GM18517 (cell line): ENCODE results near the gene DRC3.
"Not testable (repeated sequence)": the region's sequence is repeated elsewhere in the genome, so short reads cannot be mapped to it uniquely, and the experiment has no call there.

Experiments used
- ATAC-seq: cut with Tn5 transposase; IDR thresholded peaks from one replicate; pipeline ENCODE4 v1.9.1; 2021; ENCODE audit warnings: mild to moderate bottlenecking, moderate library complexity; ENCODE audit not compliant: unreplicated experiment

DRC3 gene

DNA sequence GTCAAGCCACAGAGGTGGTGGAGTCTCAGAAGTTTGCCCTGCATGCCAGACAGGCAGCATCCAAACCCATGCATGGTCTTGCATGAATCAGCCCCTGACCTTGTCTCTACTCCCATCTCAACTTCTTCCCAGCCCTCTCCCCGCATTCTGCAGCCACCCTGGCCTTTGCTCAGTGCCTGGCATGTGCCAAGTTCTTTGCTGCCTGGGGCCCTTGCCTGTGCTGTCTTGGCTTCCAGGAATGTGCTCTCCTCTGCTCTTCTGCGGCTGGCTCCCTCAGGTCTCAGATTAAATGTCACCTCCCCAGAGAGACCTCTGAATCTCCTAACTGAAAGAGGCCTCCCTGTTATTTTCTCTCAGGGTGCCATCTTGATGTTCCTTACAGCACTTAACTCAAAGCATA is 17.6 kb downstream of the DRC3 start:
- ATAC-seq = no peak

DNA sequence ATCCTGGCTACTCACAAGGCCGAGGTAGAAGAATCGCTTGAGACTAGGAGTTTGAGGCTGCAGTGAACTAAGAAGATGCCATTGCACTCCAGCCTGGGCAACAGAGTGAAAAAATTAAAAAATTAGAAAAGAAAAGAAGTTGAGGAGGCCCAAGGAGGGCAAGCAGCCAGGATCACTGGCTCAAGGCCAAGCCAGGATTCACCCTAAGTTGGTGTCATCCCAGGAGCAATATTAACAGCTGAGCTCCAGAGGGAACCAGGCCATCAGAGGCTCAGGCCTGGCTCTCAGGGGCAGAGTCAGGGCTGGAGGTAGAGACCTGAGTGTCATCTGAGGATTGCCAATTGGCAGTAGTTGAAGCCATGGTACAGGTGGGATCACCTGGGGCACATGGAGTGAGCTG is 20.7 kb downstream of the DRC3 start:
- no peak for ATAC-seq

DNA sequence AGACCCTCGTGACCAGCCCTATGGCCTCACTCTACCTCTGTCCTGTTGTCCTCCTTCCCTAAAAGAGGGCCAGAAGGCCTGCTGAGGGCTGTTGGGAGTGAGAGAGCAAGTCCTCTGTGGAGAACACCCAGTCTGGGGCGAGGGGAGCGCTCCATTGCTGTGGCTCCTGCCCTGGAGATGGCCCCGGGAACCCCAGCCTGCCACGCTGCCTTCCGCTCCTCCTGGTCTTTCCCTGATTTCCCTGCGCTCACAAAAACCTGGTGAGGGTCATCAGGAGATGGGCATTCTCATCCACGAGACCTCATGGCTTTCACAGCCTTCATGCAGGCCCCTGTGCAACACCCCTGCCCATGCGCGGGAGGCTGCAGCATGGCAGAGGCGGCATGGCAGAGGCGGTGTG is 21.2 kb downstream of the DRC3 start:
- no peak for ATAC-seq

DNA sequence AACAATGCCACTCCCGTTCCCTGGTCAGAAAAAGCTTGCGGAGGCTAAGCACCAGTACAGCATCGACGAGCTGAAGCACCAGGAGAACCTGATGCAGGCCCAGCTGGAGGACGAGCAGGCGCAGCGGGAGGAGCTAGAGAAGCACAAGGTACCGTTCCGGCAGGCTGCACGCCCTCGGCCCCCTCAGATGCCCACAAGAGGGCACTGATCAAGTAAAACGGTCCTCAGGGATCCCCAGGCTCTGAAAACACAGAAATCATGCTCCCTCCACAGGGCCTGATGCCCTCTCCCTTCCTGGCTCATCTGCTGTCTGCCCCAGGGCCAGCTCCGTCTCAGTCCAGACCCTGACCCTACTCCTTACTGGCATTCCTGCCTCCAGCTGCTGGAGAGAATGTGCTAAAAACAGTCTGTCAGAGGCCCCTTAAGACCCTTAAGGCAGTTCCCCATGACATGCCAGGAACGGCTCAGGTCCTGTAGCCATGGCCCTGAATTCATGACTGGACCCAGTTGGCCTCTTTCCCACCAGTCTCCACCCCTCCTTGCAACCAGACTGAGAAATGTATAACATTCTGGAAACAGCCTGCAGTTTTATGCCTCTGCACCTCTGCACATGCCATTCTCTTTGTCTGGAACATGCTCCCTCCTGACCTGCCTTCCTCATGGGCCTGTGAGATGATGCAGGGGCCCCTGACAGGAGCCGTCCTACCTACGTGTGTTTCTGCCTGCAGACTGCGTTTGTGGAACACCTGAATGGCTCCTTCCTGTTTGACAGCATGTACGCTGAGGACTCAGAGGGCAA is 21.8 kb downstream of the DRC3 start:
- ATAC-seq = no peak

DNA sequence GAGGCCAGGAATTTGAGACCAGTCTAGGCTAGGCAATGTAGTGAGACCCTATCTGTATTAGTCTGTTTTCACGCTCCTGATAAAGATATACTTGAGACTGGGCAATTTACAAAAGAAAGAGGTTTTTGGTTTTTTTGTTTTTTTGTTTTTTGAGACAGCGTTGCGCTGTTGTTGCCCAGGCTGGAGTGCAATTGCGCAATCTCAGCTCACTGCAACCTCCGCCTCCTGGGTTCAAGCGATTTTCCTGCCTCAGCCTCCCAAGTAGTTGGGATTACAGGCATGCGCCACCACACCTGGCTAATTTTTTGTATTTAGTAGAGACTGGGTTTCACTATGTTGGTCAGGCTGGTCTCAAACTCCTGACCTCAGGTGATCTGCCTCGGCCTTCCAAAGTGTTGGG is 23.2 kb downstream of the DRC3 start:
- ATAC-seq = not testable (repeated sequence)

DNA sequence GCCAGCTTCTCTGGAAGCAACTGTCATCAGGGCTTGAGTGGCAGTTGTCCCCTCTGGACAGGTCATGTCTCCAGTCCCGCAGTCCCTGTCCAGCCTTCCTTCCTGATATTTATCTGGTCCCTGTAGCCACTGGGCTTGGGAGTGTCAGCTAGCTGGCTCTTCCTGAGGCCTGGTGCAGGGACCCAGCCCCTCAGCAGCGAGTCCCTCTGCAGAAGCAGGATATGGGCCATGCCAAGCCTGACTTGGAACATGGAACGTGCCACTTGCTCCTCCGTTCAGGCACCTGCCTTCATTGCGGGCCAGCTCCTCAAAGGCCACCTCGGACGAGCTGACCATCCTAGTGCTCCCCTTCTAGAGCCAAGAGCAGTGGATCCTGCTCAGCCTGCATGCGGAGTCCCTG is 26.3 kb downstream of the DRC3 start:
- ATAC-seq = no peak

DNA sequence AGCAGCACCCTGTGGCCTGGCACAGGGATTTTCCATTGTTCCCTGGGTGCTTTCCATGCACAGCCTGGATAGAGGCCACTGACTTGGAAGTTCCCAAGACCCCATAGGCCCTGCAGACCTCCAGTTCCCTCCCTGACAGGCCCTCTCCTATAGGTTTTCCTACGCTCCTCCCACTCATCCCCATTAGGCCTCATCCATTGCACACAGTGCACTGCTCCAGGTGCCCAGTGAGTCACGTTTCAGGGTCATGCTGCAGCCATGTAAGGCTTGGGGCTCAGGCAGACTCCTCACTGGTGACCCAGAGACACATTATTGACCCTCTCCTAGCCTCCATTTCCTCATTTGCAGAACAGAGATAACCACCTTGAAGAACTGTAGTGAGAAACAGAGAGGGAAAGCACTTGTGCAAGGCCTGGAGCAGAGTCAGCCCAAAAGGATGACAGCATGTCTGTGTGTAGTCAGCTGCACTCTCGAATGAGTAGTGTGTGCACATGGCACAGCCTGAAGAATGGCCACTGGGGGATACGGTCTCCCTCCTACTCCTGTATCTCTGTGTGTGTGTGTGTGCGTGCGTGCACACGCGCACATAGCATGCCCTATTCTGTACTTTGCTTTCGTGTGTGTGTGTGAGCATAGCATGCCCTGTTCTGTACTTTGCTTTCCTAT is 26.8 kb downstream of the DRC3 start:
- no peak for ATAC-seq

DNA sequence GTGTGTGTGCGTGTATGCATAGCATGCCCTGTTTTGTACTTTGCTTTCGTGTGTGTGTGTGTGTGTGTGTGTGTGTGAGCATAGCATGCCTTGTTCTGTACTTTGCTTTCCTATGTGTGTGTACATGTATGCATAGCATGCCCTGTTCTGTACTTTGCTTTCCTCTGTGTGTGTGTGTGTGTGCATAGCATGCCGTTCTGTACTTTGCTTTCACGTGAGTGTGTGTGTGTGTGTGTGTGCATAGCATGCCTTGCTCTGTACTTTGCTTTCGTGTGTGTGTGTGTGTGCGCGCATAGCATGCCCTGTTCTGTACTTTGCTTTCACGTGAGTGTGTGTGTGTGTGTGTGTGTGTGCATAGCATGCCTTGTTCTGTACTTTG is 27.4 kb downstream of the DRC3 start:
- ATAC-seq = no peak

DNA sequence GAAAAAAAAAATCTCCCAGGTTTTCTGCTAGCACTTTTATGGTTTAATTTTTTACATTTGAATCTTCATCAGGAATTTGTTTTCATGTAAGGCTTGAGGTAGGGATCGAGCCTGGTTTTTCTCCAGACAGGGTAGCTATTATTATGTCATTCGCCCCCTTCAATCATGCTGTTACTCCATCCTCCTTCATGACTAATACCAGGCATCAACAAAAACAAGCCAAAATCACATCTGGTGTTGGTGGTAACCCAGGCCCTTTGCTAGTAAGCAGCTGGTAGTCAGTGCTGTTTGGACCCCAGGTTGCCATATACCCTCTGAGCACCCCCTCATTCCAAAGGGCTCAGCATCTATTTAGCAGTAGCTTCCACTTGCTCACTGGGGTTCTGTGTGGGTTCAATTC is 29.5 kb downstream of the DRC3 start:
- ATAC-seq = no peak

DNA sequence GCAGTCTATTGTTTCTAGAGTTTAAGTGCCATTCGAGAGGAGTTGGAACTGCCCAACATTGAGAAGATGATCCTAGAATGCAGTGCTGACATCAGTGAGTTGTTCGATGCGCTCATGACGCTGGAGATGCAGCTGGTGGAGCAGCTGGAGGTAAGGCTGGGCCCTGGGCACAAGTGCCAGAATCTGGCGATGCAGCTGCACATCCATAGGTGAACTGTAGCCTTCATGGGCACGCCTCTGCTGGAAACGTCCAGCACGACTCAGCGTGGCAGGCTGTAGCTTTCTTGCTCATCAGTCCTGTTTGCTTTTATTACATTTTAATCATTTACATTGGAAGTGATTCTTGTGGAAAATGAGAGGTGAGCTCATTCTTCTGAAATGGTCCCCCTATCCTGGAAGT is 31.7 kb downstream of the DRC3 start:
- no peak for ATAC-seq

DNA sequence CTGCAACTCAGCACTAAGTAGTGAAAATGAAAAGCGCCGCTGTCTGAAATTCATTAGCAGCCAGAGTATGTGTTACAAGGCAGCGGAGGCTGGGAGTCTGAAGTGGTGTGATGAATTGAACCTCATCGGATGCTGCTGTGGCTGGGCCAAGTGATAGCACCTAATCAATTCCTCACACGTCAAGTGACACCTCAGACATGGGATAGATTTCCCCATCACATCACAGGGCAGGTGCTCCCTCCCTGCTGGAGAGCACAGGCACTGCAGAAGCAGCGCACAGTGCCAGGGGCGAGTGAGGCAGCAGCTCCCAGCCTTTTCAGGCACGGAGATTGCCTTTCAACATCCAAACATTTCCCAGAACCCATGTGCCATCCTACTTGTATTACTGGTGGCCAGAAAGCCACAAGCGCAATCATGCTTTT is 32.2 kb downstream of the DRC3 start:
- ATAC-seq = no peak

DNA sequence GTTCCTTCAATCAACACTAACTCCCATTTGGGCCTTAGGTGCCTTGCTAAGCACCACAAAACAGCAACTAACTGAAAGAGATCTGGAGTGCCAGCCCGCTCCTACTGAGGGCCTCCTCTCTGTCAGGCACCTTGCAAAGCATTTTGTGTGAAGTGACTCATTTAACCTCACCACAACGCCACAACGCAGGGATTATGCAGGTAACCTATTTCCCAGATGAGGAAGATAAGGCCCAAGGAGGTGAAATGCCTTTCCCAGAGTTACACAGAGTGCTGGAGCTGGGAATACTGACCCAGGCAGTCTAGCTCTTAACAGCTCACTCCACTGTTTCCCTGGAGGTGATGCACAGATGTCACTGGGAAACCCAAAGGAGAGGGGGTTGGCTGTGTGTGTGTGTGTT is 32.8 kb downstream of the DRC3 start:
- ATAC-seq = no peak

DNA sequence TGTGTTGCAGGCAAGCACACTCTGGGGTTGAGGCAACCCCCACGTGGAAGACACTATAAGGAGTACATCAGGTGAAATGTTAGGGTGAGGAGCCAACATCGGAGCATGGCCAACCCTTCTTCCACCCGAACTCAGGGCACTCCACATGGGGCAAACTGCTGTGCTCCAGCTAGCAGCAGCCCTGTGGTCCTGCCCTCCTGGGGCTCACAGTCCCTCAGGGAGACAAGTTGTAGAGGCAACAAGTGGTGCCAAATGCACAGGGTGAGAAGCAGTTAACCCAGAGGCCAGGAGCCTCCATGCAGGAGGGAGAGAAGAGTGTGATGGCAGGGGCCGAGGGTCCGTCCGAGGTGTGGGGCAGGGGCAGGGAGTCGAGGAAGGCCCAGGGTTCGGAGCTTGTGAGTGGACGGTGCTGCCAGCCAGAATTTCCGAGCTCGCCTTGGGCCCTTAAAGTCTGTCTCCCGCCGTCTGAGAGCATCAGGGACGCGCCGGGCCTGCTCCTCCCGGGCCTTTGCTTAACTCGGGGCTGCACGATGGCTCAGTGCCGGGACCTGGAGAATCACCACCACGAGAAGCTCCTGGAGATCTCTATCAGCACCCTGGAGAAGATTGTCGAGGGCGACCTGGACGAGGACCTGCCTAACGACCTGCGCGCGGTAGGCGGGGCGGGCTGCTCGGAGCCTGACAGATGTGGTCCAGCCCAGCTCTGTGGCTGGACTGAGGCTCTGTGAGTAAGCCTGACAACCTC is 34.0 kb downstream of the DRC3 start:
- ATAC-seq = no peak

DNA sequence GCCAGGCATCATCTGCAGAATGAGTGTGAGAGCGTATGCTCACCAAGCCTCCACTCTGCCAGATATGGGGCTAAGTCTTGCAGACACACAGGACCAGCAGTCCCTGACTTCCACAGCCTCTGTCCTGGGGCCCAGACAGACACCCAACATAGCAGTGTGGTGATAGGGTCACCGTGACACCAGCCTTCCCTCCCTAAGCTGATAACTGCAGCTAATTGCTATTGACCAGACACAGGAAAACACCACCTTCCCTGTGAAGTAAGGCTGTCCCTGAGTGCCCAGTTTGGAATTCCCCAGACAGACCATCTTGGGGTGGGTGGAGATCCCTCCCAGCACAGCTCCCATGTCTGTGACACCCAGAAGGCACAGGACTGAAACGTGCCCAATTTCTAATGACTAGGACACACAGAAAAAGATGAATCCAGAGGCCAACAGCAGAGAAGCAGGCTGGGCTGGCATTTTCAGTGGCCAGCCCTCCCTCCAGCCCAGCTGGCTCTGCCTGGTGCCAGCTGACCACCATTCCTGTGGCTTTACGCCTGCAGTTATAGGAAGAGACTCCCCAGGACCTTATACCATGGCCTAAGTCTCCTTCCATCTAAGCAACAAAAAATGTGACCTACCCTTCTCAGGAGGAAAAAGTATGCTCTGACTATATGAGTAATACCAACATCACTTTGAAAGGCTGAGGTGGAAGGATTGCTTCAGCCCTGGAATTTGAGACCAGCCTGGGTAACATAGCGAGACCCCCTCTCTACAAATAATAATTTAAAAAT is 36.0 kb downstream of the DRC3 start:
- ATAC-seq = no peak

DNA sequence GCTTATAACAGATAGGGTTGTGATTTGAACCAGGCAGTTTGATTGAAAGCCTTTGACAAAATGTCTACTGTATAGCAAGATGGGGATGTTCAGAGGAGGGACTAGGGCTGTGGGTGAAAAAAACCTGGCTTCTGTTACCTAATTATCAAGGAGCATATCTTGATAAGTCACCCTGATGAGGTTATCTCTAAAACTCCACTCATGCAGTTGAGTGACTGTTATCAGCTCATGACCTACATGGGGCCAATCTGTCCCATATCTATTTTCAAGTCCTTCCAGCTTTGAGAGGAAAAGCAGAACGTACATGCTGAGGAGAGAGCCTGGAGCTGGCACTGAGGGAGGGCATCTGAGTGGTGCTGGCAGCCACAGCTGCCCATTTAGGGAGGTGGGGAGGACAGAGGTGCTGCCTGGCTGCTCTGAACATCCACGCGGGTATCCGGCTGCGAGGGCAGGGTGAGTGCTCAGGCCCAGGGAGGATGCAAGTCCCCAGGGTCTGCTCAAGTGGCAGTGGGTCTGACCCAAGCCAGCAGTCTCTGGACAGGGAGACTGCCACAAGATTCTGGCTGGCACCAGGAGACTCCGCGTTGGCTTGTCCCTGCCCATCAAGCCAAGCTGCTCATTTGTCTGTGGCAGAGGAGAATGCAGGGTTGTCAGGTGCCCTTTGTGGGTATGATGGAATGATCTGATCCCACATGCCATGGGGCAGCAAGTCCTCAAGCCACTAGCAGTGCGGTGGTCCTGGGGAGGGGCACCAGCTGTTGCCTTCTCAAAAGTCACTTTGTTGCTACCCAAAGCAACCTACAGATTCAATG is 37.2 kb downstream of the DRC3 start:
- no peak for ATAC-seq

DNA sequence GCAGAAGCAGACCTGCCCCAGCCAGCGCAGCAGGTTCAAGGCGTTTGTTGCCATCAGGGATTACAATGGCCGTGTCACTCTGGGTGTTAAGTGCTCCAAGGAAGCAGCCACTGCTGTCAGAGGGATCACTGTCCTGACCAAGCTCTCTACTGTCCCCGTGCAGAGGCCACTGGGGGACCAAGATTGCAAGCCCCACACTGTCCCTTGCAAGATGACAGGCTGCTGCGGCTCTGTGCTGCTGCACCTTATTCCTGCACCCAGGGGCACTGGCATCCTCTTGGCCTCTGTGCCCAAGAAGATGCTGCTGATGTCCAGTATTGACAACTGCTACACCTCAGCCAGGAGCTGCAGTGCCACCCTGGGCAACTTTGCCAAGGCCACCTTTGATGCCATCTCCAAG is 38.6 kb downstream of the DRC3 start:
- ATAC-seq = no peak

DNA sequence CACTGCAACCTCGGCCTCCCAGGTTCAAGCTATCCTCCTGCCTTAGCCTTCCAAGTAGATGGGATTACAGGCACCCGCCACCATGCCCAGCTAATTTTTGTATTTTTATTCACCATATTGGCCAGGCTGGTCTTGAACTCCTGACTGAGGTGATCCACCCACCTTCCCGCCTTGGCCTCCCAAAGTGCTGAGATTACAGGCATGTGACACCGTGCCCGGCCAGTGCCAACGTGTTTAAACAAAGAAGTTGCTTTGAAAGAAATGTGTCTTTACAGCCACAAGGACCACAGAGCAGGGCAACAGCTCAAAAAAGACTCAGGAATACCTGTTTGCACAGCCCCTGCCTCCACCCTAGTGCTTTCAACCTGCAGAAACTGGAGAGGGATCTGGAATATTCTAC is 41.3 kb downstream of the DRC3 start:
- no peak for ATAC-seq

DNA sequence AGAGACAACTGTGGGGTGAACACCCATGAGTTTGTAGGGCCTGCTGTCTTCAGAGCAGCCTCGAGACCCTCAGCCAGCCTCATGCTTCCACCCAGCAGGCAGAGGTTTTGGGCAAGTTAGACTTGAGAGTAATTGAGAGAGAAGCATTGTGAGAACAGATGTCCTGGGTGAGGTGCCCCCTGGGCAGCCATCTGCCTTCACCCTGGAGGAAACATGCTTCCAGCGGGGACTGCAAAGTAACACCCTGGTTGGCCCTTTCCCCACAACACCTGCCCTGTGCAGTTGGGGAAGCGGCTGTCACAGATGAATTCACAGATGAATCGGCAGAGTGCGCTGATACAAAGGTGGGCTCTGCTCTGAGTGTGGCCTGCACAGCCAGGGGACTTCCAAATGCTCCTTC is 42.9 kb downstream of the DRC3 start:
- no peak for ATAC-seq

DNA sequence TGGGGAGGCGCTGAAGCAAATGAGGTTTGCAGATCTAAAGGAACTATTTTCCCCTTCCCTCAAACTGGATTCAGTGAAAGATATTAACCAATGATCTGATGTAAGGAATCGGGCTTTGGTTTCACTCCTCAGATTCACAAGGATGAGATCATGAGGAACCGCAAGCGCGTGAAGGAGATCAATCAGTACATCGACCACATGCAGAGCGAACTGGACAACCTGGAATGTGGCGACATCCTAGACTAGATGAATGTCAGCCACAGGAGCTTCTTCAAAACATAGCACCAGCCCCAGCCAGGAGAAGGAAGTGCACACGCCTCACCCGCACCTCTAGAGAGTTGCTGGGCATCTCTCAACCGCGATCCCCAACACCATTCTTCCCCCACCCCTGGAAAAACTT is 43.8 kb downstream of the DRC3 start:
- ATAC-seq = no peak

DNA sequence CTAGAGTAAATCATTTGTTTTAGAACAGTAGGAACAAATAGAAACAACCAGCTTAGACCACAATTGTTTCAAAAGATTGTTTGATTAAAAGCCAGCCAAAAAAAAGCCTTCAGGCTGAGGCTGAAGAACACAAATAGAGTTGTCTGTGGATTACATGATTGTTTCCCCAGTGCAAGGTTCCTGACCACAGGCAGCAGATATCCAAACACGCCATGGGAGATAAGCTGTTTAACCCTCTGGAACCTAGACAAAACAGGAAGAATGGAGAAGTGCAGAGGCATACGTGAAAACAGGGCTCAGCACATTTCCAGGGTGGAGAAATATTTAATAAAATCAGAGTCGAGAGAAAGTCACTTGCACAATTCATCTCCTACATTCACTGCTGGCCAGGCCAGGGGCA is 45.3 kb downstream of the DRC3 start:
- ATAC-seq = no peak
